HL-60 (cell line): Measurements from ENCODE around the gene HVCN1.

ENCODE experiments used
- GABPA ChIP-seq: IDR thresholded peaks from 2 replicates; pipeline ENCODE4 v1.6.1; 2012; ENCODE audit warnings: low read depth
- POLR2AphosphoS5 ChIP-seq: IDR thresholded peaks from 2 replicates; pipeline ENCODE4 v1.6.1; 2012; ENCODE audit warnings: low read depth
- REST ChIP-seq: IDR thresholded peaks from 2 replicates; pipeline ENCODE4 v1.6.1; 2012; ENCODE audit warnings: low read depth; ENCODE audit not compliant: insufficient replicate concordance
- SPI1 ChIP-seq: IDR thresholded peaks from 2 replicates; pipeline ENCODE4 v1.6.1; 2012; ENCODE audit warnings: low read depth, mild to moderate bottlenecking, borderline replicate concordance
- TF ChIP-seq, protein P1 (sequence below): IDR thresholded peaks from one replicate; pipeline ENCODE4 v1.5.1; 2011; ENCODE audit warnings: low read length, control low read depth, inconsistent platforms; ENCODE audit not compliant: insufficient read depth

DNA sequence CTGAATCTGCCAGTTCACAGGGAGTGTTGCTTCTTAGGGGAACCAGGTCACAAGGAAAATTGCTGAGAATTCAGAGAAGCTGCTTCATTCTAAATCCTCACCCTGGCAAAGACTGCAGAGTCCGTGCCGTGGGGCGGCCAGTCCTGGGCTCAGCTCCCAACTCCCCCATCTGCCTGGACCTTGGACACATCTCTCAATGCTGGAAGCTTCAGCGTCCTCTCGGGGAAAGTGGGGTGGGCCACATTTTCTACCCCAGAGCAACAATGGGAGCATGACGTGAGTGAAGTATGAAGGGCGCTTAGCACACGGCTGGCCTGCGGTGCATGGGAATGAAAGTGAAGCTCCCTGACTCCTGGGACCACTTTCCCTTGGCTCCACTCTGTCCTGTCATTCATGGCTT is 31.2 kb downstream of the HVCN1 start:
- TF ChIP-seq REST = no peak
- TF ChIP-seq, protein P1, sequence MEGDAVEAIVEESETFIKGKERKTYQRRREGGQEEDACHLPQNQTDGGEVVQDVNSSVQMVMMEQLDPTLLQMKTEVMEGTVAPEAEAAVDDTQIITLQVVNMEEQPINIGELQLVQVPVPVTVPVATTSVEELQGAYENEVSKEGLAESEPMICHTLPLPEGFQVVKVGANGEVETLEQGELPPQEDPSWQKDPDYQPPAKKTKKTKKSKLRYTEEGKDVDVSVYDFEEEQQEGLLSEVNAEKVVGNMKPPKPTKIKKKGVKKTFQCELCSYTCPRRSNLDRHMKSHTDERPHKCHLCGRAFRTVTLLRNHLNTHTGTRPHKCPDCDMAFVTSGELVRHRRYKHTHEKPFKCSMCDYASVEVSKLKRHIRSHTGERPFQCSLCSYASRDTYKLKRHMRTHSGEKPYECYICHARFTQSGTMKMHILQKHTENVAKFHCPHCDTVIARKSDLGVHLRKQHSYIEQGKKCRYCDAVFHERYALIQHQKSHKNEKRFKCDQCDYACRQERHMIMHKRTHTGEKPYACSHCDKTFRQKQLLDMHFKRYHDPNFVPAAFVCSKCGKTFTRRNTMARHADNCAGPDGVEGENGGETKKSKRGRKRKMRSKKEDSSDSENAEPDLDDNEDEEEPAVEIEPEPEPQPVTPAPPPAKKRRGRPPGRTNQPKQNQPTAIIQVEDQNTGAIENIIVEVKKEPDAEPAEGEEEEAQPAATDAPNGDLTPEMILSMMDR = no peak
- TF ChIP-seq POLR2AphosphoS5 = no peak
- TF ChIP-seq GABPA = no peak
- no peak for TF ChIP-seq SPI1
